Measurements from ENCODE around the gene TBC1D5.

Gene TBC1D5

GRCh38 chr3:17479681-17480405 is 262.6 kb downstream of the TBC1D5 start:
- DNase-seq (ENCODE audit: low read depth in 2 of 2), result no peak

GRCh38 chr3:17478673-17479072 is 263.8 kb downstream of the TBC1D5 start:
- DNase-seq (ENCODE audit: low read depth in 2 of 2), result no peak

DNA sequence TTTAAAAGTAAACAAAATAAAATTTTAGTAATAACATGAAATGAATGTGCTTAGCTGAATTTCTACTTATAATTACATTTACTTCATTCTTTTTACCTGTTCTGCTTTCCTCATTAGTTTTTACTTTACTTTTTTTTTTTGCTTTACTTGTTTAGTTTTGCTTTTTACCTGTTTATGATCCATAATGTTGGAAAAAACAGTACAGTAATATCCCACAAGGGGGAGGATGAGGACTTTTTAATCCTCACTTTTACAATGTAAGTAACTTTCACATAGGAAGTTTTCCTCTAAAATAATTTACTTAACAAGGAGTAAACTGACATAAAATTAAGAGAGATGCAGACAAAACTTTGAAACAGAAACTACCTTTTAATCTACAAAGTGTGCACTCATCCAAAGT is 268.7 kb downstream of the TBC1D5 start:
- no peak for DNase-seq (ENCODE audit: low read depth in 2 of 2)

DNA sequence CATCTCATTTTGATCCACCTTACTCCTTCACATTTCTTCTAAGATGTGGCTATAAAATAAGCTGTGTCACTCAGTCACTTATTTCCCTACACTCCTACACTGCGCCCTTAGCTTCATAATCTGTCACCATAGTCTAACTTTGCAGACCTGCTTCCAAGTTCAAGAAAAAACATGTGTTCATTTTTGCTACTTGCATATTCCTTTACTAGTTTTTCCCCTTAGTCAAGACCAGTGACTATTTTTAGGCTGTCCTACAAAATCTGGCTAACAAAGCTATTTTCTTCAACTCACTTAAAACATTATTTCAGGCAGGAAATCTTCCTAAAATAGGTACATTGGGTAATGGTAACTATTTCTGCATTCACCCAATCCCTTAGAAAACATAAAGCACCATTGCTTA is 272.5 kb downstream of the TBC1D5 start:
- no peak for DNase-seq (ENCODE audit: low read depth in 2 of 2)

DNA sequence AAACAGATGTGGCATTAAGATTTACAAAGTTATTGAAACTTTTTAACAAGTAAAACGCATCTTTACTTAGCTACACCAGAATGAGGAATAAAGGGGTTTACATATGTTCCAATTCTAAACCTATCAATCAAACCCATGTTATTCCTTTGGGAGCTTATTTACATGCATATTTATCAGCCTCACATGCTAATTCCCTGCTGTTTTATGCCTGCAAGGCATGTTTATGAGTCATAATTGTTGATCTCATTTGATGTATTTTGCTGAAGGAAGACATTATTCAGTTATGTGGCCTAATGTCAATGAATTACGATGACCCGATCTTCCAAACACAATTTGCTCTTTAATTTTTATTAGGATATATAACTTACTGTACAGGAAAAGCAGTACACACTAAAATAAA is 272.9 kb downstream of the TBC1D5 start:
- DNase-seq (ENCODE audit: low read depth in 2 of 2), result no peak

DNA sequence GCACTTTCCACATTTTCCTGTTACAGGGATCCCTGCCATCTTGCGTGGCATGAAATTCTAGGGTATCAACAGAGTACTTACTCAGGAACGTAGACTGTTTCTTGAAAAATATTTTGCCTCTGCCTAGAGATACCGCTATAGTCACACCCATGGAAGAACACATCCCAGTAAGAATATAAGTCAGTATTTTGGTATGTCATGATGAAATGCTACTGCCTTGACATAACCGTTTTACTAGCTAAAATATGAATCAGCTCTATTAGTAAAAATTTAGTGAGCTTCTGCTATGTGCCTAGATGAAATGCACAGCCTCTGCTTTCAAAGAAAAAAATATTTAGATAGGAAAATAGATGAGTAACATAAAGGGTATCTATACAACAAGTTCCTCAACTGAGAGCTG is 276.4 kb downstream of the TBC1D5 start:
- no peak for DNase-seq (ENCODE audit: low read depth in 2 of 2)

GRCh38 chr3:17459470-17459993 is 282.9 kb downstream of the TBC1D5 start:
- DNase-seq (ENCODE audit: low read depth in 2 of 2), result no peak

DNA sequence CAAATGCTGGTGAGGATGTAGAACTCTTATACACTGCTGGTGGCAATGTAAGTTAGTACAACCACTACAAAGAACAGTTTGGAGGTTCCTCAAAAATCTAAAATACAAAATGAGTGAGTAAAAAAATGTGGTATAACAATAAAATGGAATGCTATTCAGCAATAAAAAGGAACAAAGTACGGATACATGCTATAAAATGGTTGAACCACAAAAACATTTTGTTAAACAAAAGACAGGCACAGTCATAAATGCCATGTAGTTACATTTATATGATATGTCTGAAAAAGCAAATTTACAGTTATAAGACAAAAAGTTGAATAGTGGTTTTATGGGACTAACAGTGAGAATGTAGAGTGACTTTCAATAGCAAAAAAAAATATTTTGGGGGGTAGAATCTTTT is 285.8 kb downstream of the TBC1D5 start:
- DNase-seq (ENCODE audit: low read depth in 2 of 2), result no peak

- no peak for DNase-seq (ENCODE audit: low read depth in 2 of 2)
Observed at GRCh38 chr3:17456046-17456445, 286.4 kb downstream of the TBC1D5 start.

GRCh38 chr3:17444865-17445264 is 297.6 kb downstream of the TBC1D5 start:
- no peak for DNase-seq (ENCODE audit: low read depth in 2 of 2)

DNA sequence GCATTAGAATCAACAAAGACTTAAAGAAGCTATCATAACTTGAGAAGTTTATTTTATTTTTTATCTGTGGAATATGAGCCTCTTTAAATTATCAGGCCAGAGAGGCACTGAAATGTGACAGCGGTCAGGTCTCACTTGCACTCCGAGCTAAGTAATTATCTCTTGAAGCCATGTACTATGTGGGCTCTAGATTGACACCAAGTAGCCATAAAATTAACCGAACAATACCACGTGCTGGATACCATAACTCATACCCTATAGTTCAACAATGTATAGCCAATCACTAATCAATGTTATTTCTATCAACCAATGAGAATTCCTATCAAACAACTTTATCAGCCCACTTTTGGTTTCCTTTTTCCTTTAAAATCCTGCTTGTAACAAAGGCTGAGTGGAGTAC is 299.3 kb downstream of the TBC1D5 start:
- DNase-seq (ENCODE audit: low read depth in 2 of 2), result no peak

DNA sequence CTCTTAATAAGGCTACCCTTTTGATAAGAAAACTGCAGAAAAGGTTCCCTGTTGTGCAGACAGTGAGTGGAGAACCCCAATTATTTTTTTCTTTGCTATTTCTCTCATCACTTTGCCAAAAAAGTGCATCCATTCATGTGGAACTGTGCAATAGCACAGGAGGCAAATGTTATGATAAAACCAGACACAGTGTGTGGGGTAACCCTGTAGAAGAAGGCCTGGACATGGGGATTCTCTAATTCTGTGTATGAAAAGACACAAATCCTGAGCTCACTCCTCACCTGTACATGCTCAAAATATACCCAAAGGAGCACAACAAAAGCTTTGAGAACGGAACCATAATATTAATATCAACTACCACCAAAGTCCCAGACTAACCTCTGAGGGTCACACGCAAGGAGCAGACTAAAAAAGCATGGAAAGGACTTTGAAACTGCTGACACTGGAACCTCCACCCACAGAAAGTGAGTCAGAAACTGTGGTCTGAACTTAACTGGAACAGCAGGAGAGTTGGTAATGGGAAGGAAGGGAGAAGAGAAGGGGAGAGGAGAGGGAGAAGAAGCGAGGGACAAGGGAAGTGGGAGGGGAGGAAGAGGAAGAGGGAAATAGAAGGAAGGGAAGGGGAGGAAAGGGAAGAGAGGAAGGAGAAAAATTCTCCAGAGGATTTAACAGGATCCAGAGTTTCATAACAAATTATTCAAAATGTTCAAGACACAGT is 299.9 kb downstream of the TBC1D5 start:
- no peak for DNase-seq (ENCODE audit: low read depth in 2 of 2)

DNA sequence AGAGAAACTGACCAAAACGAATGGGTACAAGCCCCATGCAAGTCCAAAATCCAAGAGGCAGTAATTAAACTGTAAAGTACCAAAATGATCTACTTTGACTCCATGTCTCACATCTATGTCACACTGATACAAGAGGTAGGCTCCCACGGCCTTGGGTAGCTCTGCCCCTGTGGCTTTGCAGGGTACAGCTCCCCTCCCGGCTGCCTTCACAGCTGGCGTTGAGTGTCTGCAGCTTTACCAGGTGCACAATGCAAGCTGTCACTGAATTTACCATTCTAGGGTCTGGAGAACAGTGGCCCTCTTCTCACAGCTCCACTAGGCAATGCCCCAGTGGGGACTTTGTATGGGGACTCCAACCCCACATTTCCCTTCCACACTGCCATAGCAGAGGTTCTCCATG is 308.6 kb downstream of the TBC1D5 start:
- DNase-seq (ENCODE audit: low read depth in 2 of 2), result no peak

DNA sequence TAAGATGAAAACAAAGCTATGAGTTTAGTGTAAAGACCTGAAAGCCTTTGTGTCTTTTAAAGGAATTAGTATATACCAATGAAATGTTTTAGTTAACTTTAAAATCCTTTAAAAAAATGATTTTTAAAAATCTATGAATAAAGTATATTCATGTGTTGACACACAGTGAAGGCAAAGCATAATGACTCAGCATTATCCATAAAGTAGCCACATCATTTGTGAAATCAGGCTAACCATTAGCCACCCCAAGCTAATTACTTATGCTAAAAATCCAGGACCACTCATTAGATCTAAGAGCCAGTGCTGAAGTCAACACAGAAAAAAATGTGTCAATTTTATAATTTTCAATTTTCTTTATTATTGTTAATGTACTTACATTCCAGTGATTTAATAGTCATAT is 310.2 kb downstream of the TBC1D5 start:
- DNase-seq (ENCODE audit: low read depth in 2 of 2), result no peak

DNA sequence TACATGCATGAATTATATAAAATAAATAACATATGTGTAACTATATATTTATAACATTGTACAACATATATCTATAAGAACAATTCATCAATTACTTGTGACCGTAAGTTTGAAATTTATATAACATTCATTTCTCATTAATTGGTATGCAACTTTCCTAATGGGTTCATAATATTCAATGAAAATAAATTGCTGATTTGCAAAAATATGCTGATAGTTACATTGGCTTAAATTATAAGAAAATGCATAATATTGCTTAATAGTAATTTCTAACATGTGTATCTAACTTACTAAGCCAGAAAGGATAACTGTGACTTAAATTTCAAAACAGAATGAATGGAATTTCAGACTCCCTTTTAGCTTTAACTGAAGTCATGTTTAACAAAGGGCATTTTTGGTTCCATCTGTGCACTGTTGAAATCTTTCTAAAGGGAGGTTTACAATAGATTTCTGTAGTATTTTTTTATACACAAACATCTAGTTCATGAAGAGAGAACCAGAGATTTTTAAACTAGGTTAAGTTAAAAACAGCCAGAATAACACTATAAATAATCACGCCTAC is 310.9 kb downstream of the TBC1D5 start:
- no peak for DNase-seq (ENCODE audit: low read depth in 2 of 2)

DNA sequence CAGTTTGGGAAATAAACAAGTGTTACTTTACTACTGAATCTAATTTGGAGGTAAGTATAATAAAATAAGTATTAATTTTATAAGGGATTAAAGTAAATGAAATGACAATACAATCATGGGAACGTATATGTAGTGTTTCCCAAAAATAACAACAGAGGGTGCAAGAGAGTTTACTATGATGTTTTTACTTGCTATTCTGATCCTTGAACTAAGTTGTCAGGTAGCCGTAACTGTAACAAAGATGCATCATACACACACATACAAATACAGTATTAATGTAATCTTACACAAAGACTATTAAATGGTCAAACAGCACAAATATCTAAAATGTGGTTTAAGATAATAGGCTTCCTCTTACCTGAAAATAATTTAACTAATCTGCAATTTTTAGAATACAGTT is 311.4 kb downstream of the TBC1D5 start:
- no peak for DNase-seq (ENCODE audit: low read depth in 2 of 2)

DNA sequence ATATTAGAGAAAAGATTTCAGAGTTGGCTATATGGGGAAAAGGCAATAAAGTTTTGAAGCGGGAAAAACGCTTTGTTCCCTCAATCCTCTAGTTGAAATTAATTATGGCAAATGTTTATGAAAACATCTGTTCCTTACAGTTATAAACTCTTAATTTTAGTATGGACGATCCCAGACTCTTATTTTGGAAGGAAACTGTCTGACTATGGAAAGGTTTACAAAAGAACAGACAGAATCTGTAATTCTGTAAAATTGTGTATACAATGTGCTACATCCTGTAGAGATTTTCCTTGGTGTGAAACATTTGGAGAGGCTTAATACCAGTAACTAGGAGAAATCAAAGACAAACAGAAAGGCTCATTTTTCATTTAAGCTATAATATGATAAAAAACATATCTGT is 311.8 kb downstream of the TBC1D5 start:
- no peak for DNase-seq (ENCODE audit: low read depth in 2 of 2)

GRCh38 chr3:17423786-17424536 is 318.5 kb downstream of the TBC1D5 start:
- no peak for DNase-seq (ENCODE audit: low read depth in 2 of 2)

- DNase-seq (ENCODE audit: low read depth in 2 of 2), result no peak
Observed at GRCh38 chr3:17422636-17423035, 319.8 kb downstream of the TBC1D5 start.

GRCh38 chr3:17420668-17421067 is 321.8 kb downstream of the TBC1D5 start:
- DNase-seq (ENCODE audit: low read depth in 2 of 2), result no peak

DNA sequence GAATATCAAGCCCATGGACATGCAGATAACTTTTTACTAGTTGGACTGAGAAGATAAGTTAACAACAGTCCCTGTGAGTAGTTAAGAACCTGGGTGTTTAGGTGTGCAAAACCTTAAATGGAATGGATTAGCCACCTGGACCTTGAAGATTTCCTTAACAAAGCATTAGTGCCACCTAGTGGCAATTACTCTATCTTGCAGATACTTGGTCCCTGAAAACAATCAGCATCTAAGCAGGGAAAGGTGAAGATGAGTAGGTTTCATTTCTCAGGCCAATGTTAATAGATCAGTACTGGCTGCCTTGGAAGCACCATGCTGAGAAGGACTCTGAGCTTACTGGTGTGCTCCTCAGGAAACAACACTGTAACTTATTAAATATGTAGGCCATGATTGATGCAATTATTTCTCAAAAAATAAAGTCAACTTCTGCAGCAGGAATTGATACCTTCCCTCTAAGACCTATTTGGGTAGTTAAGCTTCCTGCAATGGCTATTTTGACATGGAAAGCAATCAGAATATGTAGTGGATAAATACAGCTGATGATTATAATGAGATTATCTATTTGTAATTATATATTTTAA is 329.4 kb downstream of the TBC1D5 start:
- DNase-seq (ENCODE audit: low read depth in 2 of 2), result no peak

Measured in stimulated activated CD8-positive, alpha-beta memory T cell treated with anti-CD3 and anti-CD28 coated beads, Interleukin-7, amount 100 ng/mL, for 4 hours (primary cell).